Liver (tissue), 3 donors: ENCODE results near the gene ELAC2.

Experiments used
- CTCF ChIP-seq: fragments of 150-350 bp; IDR thresholded peaks from 2 replicates; pipeline ENCODE4 v1.5.1; 2017; ENCODE audit warnings: improper control_type of control experiment, low read depth, low read length; ENCODE audit not compliant: missing input control
- EGR1 ChIP-seq, 2 donors: IDR thresholded peaks; 2 replicates each; pipeline ENCODE4 v1.6.1; 2016 to 2018; ENCODE audit warnings: antibody characterized with exemption in 2 of 2, low read depth in 2 of 2
- NR2F2 ChIP-seq: IDR thresholded peaks from 2 replicates; pipeline ENCODE4 v1.6.1; 2016; ENCODE audit warnings: antibody characterized with exemption
- REST ChIP-seq: IDR thresholded peaks from 2 replicates; pipeline ENCODE4 v1.6.1; 2016; ENCODE audit warnings: antibody characterized with exemption, mild to moderate bottlenecking
- YY1 ChIP-seq: IDR thresholded peaks from 2 replicates; pipeline ENCODE4 v1.6.1; 2016; ENCODE audit warnings: antibody characterized with exemption, mild to moderate bottlenecking
- TF ChIP-seq, protein P1 (sequence below): IDR thresholded peaks from 2 replicates; pipeline ENCODE4 v1.6.1; 2016; ENCODE audit warnings: antibody characterized with exemption
- TF ChIP-seq, protein P2 (sequence below): IDR thresholded peaks from 2 replicates; pipeline ENCODE4 v1.6.1; 2016; ENCODE audit warnings: antibody characterized with exemption
- donor health status: healthy.
- donor health status: healthy.

DNA sequence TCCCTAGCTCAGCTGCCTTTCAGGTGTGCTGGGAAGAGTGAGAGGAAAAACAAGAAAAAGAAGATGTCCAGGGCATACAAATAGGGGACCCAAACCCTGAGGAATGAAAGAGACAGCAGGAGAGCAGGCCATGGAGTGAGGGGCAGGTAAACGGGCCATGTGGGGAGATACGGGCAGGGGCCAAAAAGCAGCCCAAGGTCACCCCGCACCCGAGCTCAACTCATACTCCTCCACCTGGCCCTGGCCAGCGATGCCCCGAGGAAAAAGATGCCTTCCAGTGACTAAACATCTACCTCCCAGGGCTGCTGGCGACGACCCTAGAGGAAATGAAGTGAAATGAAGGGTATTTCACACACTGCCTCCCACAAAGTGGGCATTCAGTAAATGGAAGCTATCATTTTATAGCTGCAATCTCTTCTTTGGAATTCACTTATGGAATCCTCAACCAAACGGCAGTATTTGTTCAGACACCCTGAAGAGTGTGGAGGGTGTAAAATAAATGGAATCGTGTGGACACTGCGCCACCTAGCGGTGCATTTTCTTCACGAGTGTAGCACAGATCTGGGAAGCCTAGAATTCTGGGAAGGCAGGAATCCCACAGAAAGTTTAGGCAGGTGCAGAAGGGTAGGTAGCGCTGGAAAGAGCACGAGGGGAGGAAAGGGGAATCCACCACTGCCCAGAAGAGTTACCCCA, 14.9 kb downstream of the ELAC2 start:
- peak; percentile 81 for TF ChIP-seq CTCF
- TF ChIP-seq, protein P1, sequence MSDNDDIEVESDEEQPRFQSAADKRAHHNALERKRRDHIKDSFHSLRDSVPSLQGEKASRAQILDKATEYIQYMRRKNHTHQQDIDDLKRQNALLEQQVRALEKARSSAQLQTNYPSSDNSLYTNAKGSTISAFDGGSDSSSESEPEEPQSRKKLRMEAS, result no peak
- TF ChIP-seq NR2F2, result no peak
- no peak for TF ChIP-seq EGR1 (IDR thresholded peaks at IDR 0.05; ENCODE audit: low read depth in 2 of 2)
- TF ChIP-seq, protein P2, sequence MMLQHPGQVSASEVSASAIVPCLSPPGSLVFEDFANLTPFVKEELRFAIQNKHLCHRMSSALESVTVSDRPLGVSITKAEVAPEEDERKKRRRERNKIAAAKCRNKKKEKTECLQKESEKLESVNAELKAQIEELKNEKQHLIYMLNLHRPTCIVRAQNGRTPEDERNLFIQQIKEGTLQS, result no peak
- TF ChIP-seq YY1, result no peak
- no peak for TF ChIP-seq REST
